GM21529 (cell line): ENCODE measurements around the gene MROH7.

Experiments
- ATAC-seq: cut with Tn5 transposase; IDR thresholded peaks from one replicate; pipeline ENCODE4 v1.9.1; 2021; ENCODE audit not compliant: unreplicated experiment

The MROH7 gene

GRCh38 chr1:54649130-54649898 lies 7.7 kb downstream of the MROH7 start:
- ATAC-seq, result no peak

DNA sequence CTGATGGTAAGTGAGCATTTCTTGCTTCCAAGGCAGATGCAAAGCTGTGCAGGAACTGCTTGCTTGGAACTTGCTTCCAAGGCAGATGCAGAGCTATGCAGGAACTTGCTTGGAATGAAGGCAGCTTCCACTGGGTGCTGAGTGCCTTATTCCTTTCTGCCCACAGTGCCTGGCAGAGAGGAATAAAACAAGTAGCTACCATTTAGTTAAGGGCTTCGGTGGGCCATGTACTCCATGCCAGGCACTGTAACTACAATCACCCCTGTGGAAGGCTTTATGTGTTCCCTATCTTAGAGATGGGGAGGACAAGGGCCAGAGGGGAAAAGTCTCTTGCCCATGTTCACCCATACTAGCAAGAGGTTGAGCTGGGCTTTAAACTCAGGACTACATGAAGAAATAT lies 8.3 kb downstream of the MROH7 start:
- no peak for ATAC-seq

- ATAC-seq, result no peak
Measured at GRCh38 chr1:54650417-54650816, 8.8 kb downstream of the MROH7 start.

DNA sequence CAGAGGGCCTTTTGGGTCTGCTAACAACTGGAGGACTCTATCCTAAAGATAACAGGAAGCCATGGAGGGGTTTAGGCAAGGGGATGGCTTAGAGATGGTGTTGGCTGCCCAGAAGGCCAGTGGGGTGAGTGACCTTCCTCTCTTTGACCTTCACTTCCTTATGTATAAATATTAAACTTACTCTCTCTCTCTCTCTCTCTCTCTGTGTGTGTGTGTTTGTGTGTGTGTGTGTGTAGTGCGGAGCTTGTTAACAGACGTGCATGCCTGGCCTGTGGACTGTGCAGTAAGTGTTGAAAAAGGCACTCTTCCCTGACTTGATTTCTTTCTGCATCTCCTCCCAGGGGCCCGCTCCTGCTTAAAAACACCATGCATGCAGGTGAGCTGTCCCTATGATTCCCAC lies 10.0 kb downstream of the MROH7 start:
- ATAC-seq, result no peak

DNA sequence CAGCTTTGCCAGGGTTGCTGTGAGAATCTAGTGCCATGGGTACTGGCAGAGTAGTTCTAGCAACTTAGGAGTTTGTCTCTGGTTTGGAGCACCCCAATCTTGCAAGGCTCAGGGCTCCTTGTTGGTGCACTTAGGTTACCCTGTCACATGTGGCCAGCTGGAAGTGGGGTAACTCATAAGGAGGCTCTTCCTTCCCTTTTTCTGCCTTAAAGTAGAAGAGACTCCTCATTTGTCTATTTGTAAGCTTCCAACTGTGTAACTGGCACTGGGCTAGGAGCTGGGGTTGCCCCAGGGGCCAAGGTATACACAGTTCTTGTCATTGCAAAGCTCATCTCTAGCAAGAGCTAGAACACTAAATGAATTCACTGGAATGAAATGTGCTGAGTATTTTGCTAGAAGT lies 10.6 kb downstream of the MROH7 start:
- no peak for ATAC-seq

DNA sequence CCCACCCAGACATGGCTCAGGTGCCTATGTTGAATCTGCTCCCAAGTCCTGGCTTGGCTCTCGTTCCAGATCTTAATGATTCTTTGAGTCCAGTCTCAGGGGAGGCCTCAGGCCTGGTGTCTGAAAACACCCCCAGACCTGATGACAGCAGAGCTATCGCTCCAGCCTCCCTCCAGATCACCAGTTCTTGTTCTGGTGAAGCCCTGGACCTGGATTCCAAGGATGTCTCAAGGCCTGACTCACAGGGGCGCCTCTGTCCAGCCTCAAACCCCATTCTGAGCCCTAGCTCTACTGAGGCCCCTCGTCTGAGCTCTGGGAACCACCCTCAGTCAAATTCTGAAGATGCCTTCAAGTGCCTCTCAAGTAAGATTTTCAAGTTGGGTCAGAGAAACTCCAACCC lies 11.4 kb downstream of the MROH7 start:
- ATAC-seq, result no peak

- ATAC-seq, result no peak
Measured at GRCh38 chr1:54658164-54658913, 16.8 kb downstream of the MROH7 start.

DNA sequence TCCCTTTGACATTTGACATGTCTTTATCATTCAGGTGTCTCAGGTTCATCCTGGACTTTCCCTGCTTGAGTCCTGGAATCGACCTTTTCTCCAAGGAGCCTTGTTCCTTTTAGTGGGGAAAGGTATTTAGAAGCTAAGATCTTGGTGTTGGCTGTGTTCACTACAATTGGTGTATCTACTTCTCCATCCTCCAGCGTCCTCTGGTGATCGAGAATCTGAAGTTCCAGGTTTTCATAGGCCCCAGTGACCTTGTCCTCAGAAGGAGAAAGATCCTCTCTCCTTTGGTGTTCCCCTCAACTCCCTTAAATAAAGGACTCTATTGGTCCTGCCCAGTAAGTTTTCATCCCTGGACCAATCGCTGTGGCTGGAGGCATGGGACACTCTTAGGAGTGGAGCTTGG lies 22.1 kb downstream of the MROH7 start:
- no peak for ATAC-seq

GRCh38 chr1:54664364-54664763 lies 22.8 kb downstream of the MROH7 start:
- ATAC-seq, result no peak

DNA sequence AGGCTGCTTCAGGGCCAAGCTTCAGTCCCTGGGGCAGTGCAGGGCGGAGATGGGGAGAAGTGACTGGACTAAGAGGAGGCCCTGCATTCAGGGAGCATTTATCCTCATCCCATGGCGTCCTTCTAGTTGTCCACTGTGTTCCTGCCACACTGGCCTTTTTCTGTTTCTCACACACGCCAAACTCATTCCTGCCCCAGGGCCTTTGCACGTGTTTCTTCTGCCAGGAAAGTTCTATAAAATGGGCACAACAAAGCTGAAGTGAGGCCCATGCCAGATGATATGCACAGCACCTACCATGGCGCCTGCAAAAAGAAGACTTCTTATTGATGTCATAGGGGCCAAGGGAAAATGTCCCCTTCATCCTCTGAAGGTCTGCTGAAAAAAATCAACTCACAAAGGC lies 24.3 kb downstream of the MROH7 start:
- ATAC-seq, result no peak

- ATAC-seq, result no peak
Measured at GRCh38 chr1:54666333-54666732, 24.7 kb downstream of the MROH7 start.

GRCh38 chr1:54667797-54668196 lies 26.2 kb downstream of the MROH7 start:
- no peak for ATAC-seq

DNA sequence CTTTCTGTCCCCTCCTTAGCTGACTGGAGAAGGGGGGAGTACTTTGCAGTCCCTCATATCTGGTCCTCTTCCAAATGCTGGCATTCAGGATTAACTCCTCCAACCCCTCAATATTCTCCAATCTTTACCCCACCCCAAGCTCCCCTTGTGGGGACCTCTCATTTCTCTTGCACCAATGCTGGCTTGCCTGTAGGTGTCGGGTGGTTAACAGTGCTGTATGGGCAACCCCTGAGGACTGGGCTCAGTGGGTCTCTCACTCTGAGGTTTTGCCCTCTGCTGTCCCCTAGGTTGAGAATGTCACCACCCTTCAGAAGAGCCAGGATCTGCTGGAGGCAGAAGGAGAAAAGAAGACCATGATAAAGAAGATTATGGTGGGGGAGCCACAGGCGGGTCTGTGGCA lies 27.0 kb downstream of the MROH7 start:
- ATAC-seq, result no peak

- peak; percentile 76 for ATAC-seq
Measured at GRCh38 chr1:54671985-54672608, 30.5 kb downstream of the MROH7 start.

DNA sequence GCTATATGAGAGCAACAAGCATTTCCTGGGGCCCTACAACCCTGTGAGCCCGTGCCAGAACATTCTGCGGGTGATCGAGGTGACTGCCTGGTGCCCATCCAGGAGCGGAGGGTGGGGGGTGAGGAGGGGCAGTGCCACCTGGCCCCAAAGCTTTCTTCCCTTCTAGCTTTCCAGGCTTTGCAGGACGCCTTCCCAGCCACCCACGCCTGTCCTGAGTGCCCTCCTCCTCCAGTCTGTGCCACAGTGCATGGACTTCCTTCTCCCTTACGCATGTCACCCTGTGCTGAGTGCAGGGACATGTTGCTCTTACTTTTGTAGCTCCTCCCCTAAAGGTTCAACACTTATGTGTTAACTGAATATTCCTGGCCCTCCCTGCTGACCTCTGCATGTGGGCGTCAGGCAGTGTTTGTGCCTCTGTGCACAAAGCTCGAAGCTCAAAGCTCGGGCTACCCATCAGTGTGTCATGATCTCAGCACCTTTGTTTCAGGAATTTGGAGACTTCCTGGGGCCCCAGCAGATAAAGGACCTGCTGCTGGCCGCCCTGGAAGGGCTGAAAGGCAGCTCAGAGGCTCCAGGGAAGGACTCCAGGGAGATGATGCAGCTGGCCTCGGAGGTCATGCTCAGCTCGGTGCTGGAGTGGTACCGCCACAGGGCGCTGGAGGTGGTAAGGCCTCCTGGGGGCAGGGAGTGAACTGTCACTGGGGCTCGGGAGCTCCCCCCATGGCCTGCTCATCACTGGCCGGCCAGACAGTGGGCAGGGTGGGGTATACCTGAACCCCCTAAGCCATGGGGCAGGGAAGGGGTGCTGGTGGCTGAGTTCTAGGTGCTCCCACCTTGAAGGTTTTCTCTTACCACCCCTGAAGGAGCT lies 37.4 kb downstream of the MROH7 start:
- no peak for ATAC-seq

DNA sequence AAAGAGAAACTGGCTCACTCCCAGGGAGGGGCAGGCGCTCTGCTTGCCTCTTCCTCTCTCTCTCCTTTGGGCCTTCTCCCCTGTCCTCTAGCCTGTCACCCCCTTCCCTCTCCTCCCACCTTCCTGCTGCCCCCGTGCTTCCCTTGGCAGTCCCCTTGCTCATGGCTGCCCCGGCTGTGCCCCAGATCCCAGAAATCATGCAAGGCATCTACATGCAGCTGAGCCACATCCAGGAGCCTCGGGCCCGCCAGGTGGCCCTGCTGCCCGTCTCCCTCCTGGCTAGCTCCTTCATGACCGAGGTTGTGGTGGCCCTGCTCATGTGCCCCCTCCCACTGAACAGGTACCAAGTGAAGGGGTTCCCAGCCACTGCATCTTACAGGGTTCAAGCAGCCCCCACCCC lies 38.1 kb downstream of the MROH7 start:
- ATAC-seq, result no peak

GRCh38 chr1:54680387-54680786 lies 38.8 kb downstream of the MROH7 start:
- ATAC-seq, result no peak

- ATAC-seq, result no peak
Measured at GRCh38 chr1:54681358-54681757, 39.8 kb downstream of the MROH7 start.

- ATAC-seq, result no peak
Measured at GRCh38 chr1:54683453-54683852, 41.9 kb downstream of the MROH7 start.

GRCh38 chr1:54685335-54685905 lies 43.8 kb downstream of the MROH7 start:
- ATAC-seq, result no peak

DNA sequence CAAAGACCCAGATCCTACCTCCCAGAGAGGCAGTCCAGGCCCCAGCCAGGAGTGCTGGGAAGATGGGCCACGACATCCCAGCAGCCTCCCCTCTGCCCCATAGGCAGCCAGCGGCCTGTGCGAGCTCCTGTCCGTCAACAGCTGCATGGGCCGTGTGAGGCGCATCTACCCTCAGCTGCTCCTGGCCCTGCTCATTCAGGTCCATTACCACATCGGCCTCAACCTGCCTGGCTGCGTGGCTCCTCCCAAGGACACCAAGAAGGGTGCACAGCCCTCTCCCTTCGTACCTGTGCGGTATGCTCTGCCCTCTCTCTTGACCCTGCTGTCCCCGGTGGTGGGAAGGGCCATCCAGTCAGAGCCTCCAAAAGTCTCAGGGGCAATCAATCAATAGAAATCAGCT lies 44.6 kb downstream of the MROH7 start:
- ATAC-seq, result no peak
